Mesenchymal stem cell (in vitro differentiated cells and primary cell): ENCODE data around the gene ACTRT2.

Source experiments
- DNase-seq: peaks from one replicate; pipeline ENCODE4 v3.0.0-alpha.2; 2013
- H2AFZ ChIP-seq: one replicate; pipeline ENCODE4 v1.6.1; 2013; ENCODE audit warnings: low read depth, mild to moderate bottlenecking, control low read depth, inconsistent platforms, low read length, moderate library complexity
- H2AK5ac ChIP-seq: 2 replicates; pipeline ENCODE4 v1.6.1; 2013; ENCODE audit warnings: low read length, moderate library complexity, mild to moderate bottlenecking, inconsistent platforms; ENCODE audit not compliant: severe bottlenecking
- H2BK120ac ChIP-seq: one replicate; pipeline ENCODE4 v1.6.1; 2013; ENCODE audit warnings: low read depth, mild to moderate bottlenecking, inconsistent platforms, low read length, moderate library complexity
- H2BK12ac ChIP-seq, 2 experiments: one replicate each; pipeline ENCODE4 v1.6.1; 2013; ENCODE audit warnings: inconsistent platforms in 2 of 2, low read length in 2 of 2, mild to moderate bottlenecking in 2 of 2, moderate library complexity in 2 of 2, control low read depth in 1 of 2
- H2BK15ac ChIP-seq: one replicate; pipeline ENCODE4 v1.6.1; 2013; ENCODE audit warnings: mild to moderate bottlenecking, low read depth, inconsistent platforms; ENCODE audit not compliant: poor library complexity, severe bottlenecking
- H2BK5ac ChIP-seq: 2 replicates; pipeline ENCODE4 v1.6.1; 2013; ENCODE audit warnings: low read depth, mild to moderate bottlenecking, low read length, control low read depth, inconsistent platforms; ENCODE audit not compliant: poor library complexity, severe bottlenecking
- H3K14ac ChIP-seq, 2 experiments: one replicate each; pipeline ENCODE4 v1.6.1; 2013; ENCODE audit warnings: inconsistent platforms in 2 of 2, low read length in 2 of 2, control low read depth in 1 of 2, mild to moderate bottlenecking in 1 of 2, moderate library complexity in 1 of 2
- H3K18ac ChIP-seq, 2 experiments: one replicate each; pipeline ENCODE4 v1.6.1; 2013; ENCODE audit warnings: inconsistent platforms in 2 of 2, low read length in 2 of 2, control low read depth in 1 of 2, low read depth in 1 of 2, mild to moderate bottlenecking in 1 of 2
- H3K23ac ChIP-seq, 2 experiments: one replicate each; pipeline ENCODE4 v1.6.1; 2013; ENCODE audit warnings: inconsistent platforms in 2 of 2, low read length in 2 of 2, mild to moderate bottlenecking in 2 of 2, moderate library complexity in 2 of 2, control low read depth in 1 of 2
- H3K27ac ChIP-seq: 2 replicates; pipeline ENCODE4 v1.5.1; 2013; ENCODE audit warnings: mild to moderate bottlenecking, moderate library complexity, low read length, control low read depth, inconsistent platforms; ENCODE audit not compliant: poor library complexity, severe bottlenecking
- H3K27me3 ChIP-seq, 2 experiments: 2 replicates each; pipeline versions ENCODE4 v1.6.1 to v1.7.0; 2013; ENCODE audit warnings: low read length in 2 of 2, mild to moderate bottlenecking in 2 of 2, moderate library complexity in 2 of 2, control low read depth in 1 of 2, inconsistent platforms in 1 of 2; ENCODE audit not compliant: control insufficient read depth in 1 of 2, insufficient read depth in 1 of 2
- H3K36me3 ChIP-seq, 2 experiments: 2 replicates each; pipeline versions ENCODE4 v1.6.1 to v1.7.0; 2013; ENCODE audit warnings: low read length in 2 of 2, control low read depth in 1 of 2, inconsistent platforms in 1 of 2, low read depth in 1 of 2, mild to moderate bottlenecking in 1 of 2; ENCODE audit not compliant: insufficient read depth in 2 of 2, control insufficient read depth in 1 of 2
- H3K4ac ChIP-seq, 2 experiments: one replicate each; pipeline ENCODE4 v1.6.1; 2013; ENCODE audit warnings: inconsistent platforms in 2 of 2, low read length in 2 of 2, mild to moderate bottlenecking in 2 of 2, moderate library complexity in 2 of 2, control low read depth in 1 of 2, low read depth in 1 of 2
- H3K4me1 ChIP-seq: 2 replicates; pipeline ENCODE4 v1.6.1; 2013; ENCODE audit warnings: low read depth, low read length, control low read depth; ENCODE audit not compliant: control insufficient read depth, insufficient read depth
- H3K4me2 ChIP-seq: 2 replicates; pipeline ENCODE4 v1.6.1; 2013; ENCODE audit warnings: low read length, mild to moderate bottlenecking, inconsistent platforms; ENCODE audit not compliant: poor library complexity, severe bottlenecking
- H3K4me3 ChIP-seq, 2 experiments: 2 replicates each; pipeline versions ENCODE4 v1.5.1 to v1.7.0; 2013; ENCODE audit warnings: low read length in 2 of 2, mild to moderate bottlenecking in 2 of 2, control low read depth in 1 of 2, low read depth in 1 of 2; ENCODE audit not compliant: insufficient read depth in 1 of 2
- H3K79me1 ChIP-seq: replicated peaks from 2 replicates; pipeline ENCODE4 v1.6.1; 2013; ENCODE audit warnings: mild to moderate bottlenecking, control low read depth, low read length, inconsistent platforms; ENCODE audit not compliant: poor library complexity, severe bottlenecking
- H3K9ac ChIP-seq: 2 replicates; pipeline ENCODE4 v1.7.0; 2013; ENCODE audit warnings: mild to moderate bottlenecking, low read length, moderate library complexity
- H3K9me3 ChIP-seq: 2 replicates; pipeline ENCODE4 v1.7.0; 2013; ENCODE audit warnings: mild to moderate bottlenecking, low read length; ENCODE audit not compliant: control insufficient read depth
- H4K8ac ChIP-seq: one replicate; pipeline ENCODE4 v1.6.1; 2013; ENCODE audit warnings: inconsistent platforms, mild to moderate bottlenecking, low read length, moderate library complexity
- H4K91ac ChIP-seq: one replicate; pipeline ENCODE4 v1.6.1; 2013; ENCODE audit warnings: mild to moderate bottlenecking, low read length, inconsistent platforms
- whole genome bisulfite sequencing: methylation state at CpG from one replicate; pipeline ENCODE4 v1.1.7; 2013; ENCODE audit warnings: mixed read lengths; 5-methylcytosine and 5-hydroxymethylcytosine counted together

The ACTRT2 gene

GRCh38 chr1:3069491-3070308, 48.4 kb downstream of the ACTRT2 start:
- H2BK120ac ChIP-seq, result no peak overlapping the region
- H3K4me2 ChIP-seq, result peak overlapping the region; percentile 91
- no peak overlapping the region for H2BK12ac ChIP-seq
- peaks cover 68 to 76% of the 10 kb centered on the region in 2 experiments for H3K27me3 ChIP-seq
- peaks cover 16% of the 10 kb centered on the region for H3K4me1 ChIP-seq
- no peak overlapping the region for H4K91ac ChIP-seq
- H2AK5ac ChIP-seq, result no peak overlapping the region
- H3K23ac ChIP-seq, result no peak overlapping the region
- no peaks in the 10 kb centered on the region for H3K9me3 ChIP-seq
- H3K18ac ChIP-seq, result no peak overlapping the region
- H2AFZ ChIP-seq, result peak overlapping the region; percentile 16
- no peak overlapping the region for H4K8ac ChIP-seq
- no peak overlapping the region for H3K27ac ChIP-seq
- H2BK5ac ChIP-seq, result no peak overlapping the region
- H3K4me3 ChIP-seq, result peak overlapping the region; percentile 56 to 76
- no peak overlapping the region for H3K14ac ChIP-seq
- peak; percentile 46 for DNase-seq
- H3K4ac ChIP-seq, result no peak overlapping the region
- WGBS, result 2% methylated on average over 36 of the region's 91 CpGs
- peak overlapping the region; percentile 59 for H3K9ac ChIP-seq
- H3K36me3 ChIP-seq, result no peaks in the 10 kb centered on the region
- H2BK15ac ChIP-seq, result no peak overlapping the region
- no peaks in the 10 kb centered on the region for H3K79me1 ChIP-seq

GRCh38 chr1:3070309-3070643, 49.0 kb downstream of the ACTRT2 start:
- Histone ChIP-seq H3K27ac (no peak overlapping the region), H2BK120ac (peak overlapping the region; percentile 29), H2BK12ac (no peak overlapping the region), H3K4me2 (peak overlapping the region; percentile 91), H4K8ac (no peak overlapping the region), H3K23ac (no peak overlapping the region), H2BK5ac (no peak overlapping the region), H2AK5ac (no peak overlapping the region), H2AFZ (no peak overlapping the region), H3K79me1 (no peaks in the 10 kb centered on the region), H3K27me3 (peaks cover 65 to 75% of the 10 kb centered on the region in 2 experiments), H3K4me3 (peak overlapping the region; percentile 56 to 76), H3K18ac (no peak overlapping the region), H3K9me3 (no peaks in the 10 kb centered on the region), H3K4me1 (peaks cover 16% of the 10 kb centered on the region), H4K91ac (no peak overlapping the region), H3K14ac (no peak overlapping the region), H2BK15ac (no peak overlapping the region), H3K36me3 (no peaks in the 10 kb centered on the region), H3K4ac (no peak overlapping the region), H3K9ac (no peak overlapping the region)
- WGBS, result 4% methylated on average over 25 of the region's 57 CpGs
- no peak for DNase-seq

GRCh38 chr1:3070644-3071564, 49.6 kb downstream of the ACTRT2 start:
- Histone ChIP-seq H3K27ac (no peak overlapping the region), H2BK5ac (no peak overlapping the region), H2AFZ (no peak overlapping the region), H2BK15ac (no peak overlapping the region), H2AK5ac (no peak overlapping the region), H3K4me3 (peak overlapping the region; percentile 56 to 66), H2BK12ac (no peak overlapping the region), H4K91ac (no peak overlapping the region), H4K8ac (no peak overlapping the region), H3K4me1 (peaks cover 16% of the 10 kb centered on the region), H3K23ac (no peak overlapping the region), H3K18ac (no peak overlapping the region), H3K4ac (no peak overlapping the region), H2BK120ac (no peak overlapping the region), H3K27me3 (peaks cover 63 to 73% of the 10 kb centered on the region in 2 experiments), H3K9ac (no peak overlapping the region), H3K36me3 (no peaks in the 10 kb centered on the region), H3K79me1 (no peaks in the 10 kb centered on the region), H3K4me2 (peak overlapping the region; percentile 45), H3K14ac (no peak overlapping the region), H3K9me3 (no peaks in the 10 kb centered on the region)
- DNase-seq, result no peak
- WGBS, result 21% methylated on average over 82 of the region's 97 CpGs
